IMR-90 (cell line): ENCODE data around the gene PIP4P1. TPM values are rescaled to one million over a fixed set of nuclear protein-coding genes. Genes with fewer than 3 reads are reported as not detected.

Experiments
- ATAC-seq: fragments of 200-7000 bp; cut with Tn5 transposase; 2 replicates; pipeline ENCODE4 v1.9.1; 2020; ENCODE audit warnings: low read depth, mild to moderate bottlenecking, moderate library complexity
- BruUV-seq: library from RNA; stranded (reverse); fragments of 400-500 nt; replicated peaks from 2 replicates; lab custom pipeline; 2021; lab: Mats Ljungman, UMichigan
- CTCF ChIA-PET: fragments of 300-600 bp; formaldehyde crosslinking; extraction: SDS; loops from one replicate; lab custom pipeline; 2021; ENCODE audit warnings: antibody characterized with exemption; lab: Yijun Ruan, JAX
- POLR2A ChIA-PET: fragments of 300-600 bp; sonication (Branson Sonifier 250); formaldehyde crosslinking; loops from one replicate; lab custom pipeline; 2022; ENCODE audit warnings: antibody characterized with exemption; ENCODE audit not compliant: unreplicated experiment; lab: Charles Lee
- DNase-seq: peaks from one replicate; pipeline ENCODE4 v3.0.0; 2013
- H2AFZ ChIP-seq: replicated peaks from 2 replicates; pipeline ENCODE3; 2013; ENCODE audit warnings: low read length, mild to moderate bottlenecking; ENCODE audit not compliant: poor library complexity
- H2AK5ac ChIP-seq: 2 replicates; pipeline ENCODE4 v1.6.1; 2013; ENCODE audit warnings: low read depth, low read length, inconsistent platforms
- H2AK9ac ChIP-seq: replicated peaks from 2 replicates; pipeline ENCODE3; 2013; ENCODE audit warnings: mild to moderate bottlenecking, low read depth, low read length, moderate library complexity; ENCODE audit not compliant: poor library complexity
- H2BK120ac ChIP-seq: 2 replicates; pipeline ENCODE4 v1.6.1; 2013; ENCODE audit warnings: low read depth, low read length, inconsistent platforms
- H2BK15ac ChIP-seq: 3 replicates; pipeline ENCODE4 v1.6.1; 2013; ENCODE audit warnings: low read depth, low read length, inconsistent platforms
- H2BK20ac ChIP-seq: 2 replicates; pipeline ENCODE4 v1.6.1; 2013; ENCODE audit warnings: low read depth, mild to moderate bottlenecking, inconsistent platforms, low read length, moderate library complexity
- H2BK5ac ChIP-seq: 2 replicates; pipeline ENCODE4 v1.6.1; 2013; ENCODE audit warnings: mild to moderate bottlenecking, low read depth, low read length, inconsistent platforms; ENCODE audit not compliant: poor library complexity, severe bottlenecking
- H3K14ac ChIP-seq: replicated peaks from 2 replicates; pipeline ENCODE4 v1.6.1; 2013; ENCODE audit warnings: low read depth, low read length, inconsistent platforms
- H3K18ac ChIP-seq: 2 replicates; pipeline ENCODE4 v1.6.1; 2013; ENCODE audit warnings: low read depth, low read length, control low read depth
- H3K23ac ChIP-seq: 2 replicates; pipeline ENCODE4 v1.6.1; 2013; ENCODE audit warnings: low read depth, low read length, inconsistent platforms
- H3K27ac ChIP-seq: 2 replicates; pipeline ENCODE4 v1.5.1; 2013; ENCODE audit warnings: mild to moderate bottlenecking, control low read depth, low read length; ENCODE audit not compliant: insufficient read depth
- H3K27me3 ChIP-seq: 2 replicates; pipeline ENCODE4 v1.6.1; 2013; ENCODE audit warnings: low read length; ENCODE audit not compliant: control insufficient read depth, insufficient read depth
- H3K36me3 ChIP-seq: 2 replicates; pipeline ENCODE4 v1.6.1; 2013; ENCODE audit warnings: low read length, mixed read lengths; ENCODE audit not compliant: control insufficient read depth, insufficient read depth
- H3K4ac ChIP-seq: 2 replicates; pipeline ENCODE4 v1.6.1; 2013; ENCODE audit warnings: low read depth, low read length, inconsistent platforms
- H3K4me1 ChIP-seq: 2 replicates; pipeline ENCODE4 v1.6.1; 2013; ENCODE audit warnings: low read length, mixed read lengths; ENCODE audit not compliant: control insufficient read depth, insufficient read depth
- H3K4me2 ChIP-seq: 2 replicates; pipeline ENCODE4 v1.6.1; 2013; ENCODE audit warnings: low read depth, mild to moderate bottlenecking, control low read depth, low read length, moderate library complexity
- H3K4me3 ChIP-seq: 2 replicates; pipeline ENCODE4 v1.5.1; 2013; ENCODE audit warnings: low read depth, mild to moderate bottlenecking, control low read depth, low read length, moderate library complexity; ENCODE audit not compliant: insufficient read depth
- H3K56ac ChIP-seq: 2 replicates; pipeline ENCODE4 v1.6.1; 2013; ENCODE audit warnings: low read length, inconsistent platforms; ENCODE audit not compliant: insufficient read depth; ENCODE audit errors: extremely low read depth
- H3K79me1 ChIP-seq, 2 experiments: 2 replicates each; pipeline ENCODE4 v1.6.1; 2013; ENCODE audit warnings: low read length in 2 of 2, inconsistent platforms in 1 of 2, low read depth in 1 of 2
- H3K9ac ChIP-seq: 2 replicates; pipeline ENCODE4 v1.6.1; 2013; ENCODE audit warnings: low read depth, low read length, control low read depth
- H3K9me1 ChIP-seq: 2 replicates; pipeline ENCODE4 v1.6.1; 2013; ENCODE audit warnings: low read length, inconsistent platforms; ENCODE audit not compliant: insufficient read depth
- H3K9me3 ChIP-seq: 2 replicates; pipeline ENCODE4 v1.6.1; 2013; ENCODE audit warnings: low read length; ENCODE audit not compliant: control insufficient read depth, insufficient read depth
- H4K20me1 ChIP-seq: 2 replicates; pipeline ENCODE4 v1.6.1; 2013; ENCODE audit warnings: low read length, inconsistent platforms; ENCODE audit not compliant: insufficient read depth
- H4K5ac ChIP-seq: 2 replicates; pipeline ENCODE4 v1.6.1; 2013; ENCODE audit warnings: mild to moderate bottlenecking, low read depth, low read length, control low read depth
- H4K8ac ChIP-seq, 2 experiments: 2 replicates each; pipeline ENCODE4 v1.6.1; 2013; ENCODE audit warnings: low read depth in 2 of 2, low read length in 2 of 2, control low read depth in 1 of 2, inconsistent platforms in 1 of 2
- H4K91ac ChIP-seq: 2 replicates; pipeline ENCODE4 v1.6.1; 2013; ENCODE audit warnings: low read depth, low read length, inconsistent platforms; ENCODE audit not compliant: insufficient read depth
- BHLHE40 ChIP-seq: fragments of 150-350 bp; IDR thresholded peaks from 2 replicates; pipeline ENCODE4 v1.6.1; 2016; ENCODE audit warnings: mild to moderate bottlenecking, low read depth, low read length
- CEBPB ChIP-seq: IDR thresholded peaks from 2 replicates; pipeline ENCODE4 v1.6.1; 2012; ENCODE audit warnings: low read depth, low read length, improper control_type of control experiment
- MAFK ChIP-seq: IDR thresholded peaks from 2 replicates; pipeline ENCODE4 v1.6.1; 2012; ENCODE audit warnings: low read depth, low read length, improper control_type of control experiment
- MXI1 ChIP-seq: IDR thresholded peaks from 2 replicates; pipeline ENCODE4 v1.6.1; 2012; ENCODE audit warnings: low read depth, mild to moderate bottlenecking, low read length, moderate library complexity, borderline replicate concordance
- NFE2L2 ChIP-seq: fragments of 150-350 bp; IDR thresholded peaks from 2 replicates; pipeline ENCODE4 v1.6.1; 2016; ENCODE audit warnings: low read depth, mild to moderate bottlenecking, low read length
- POLR2A ChIP-seq: IDR thresholded peaks from 2 replicates; pipeline ENCODE4 v1.6.1; 2012; ENCODE audit warnings: mild to moderate bottlenecking, low read depth, low read length
- RCOR1 ChIP-seq: IDR thresholded peaks from 2 replicates; pipeline ENCODE4 v1.6.1; 2012; ENCODE audit warnings: mild to moderate bottlenecking, low read length, improper control_type of control experiment; ENCODE audit not compliant: insufficient replicate concordance
- SMC3 ChIP-seq: fragments of 150-350 bp; IDR thresholded peaks from 2 replicates; pipeline ENCODE4 v1.6.1; 2016; ENCODE audit warnings: low read depth, mild to moderate bottlenecking, antibody characterized with exemption, low read length, moderate library complexity
- WGBS, 2 experiments: methylation state at CpG; one replicate each; pipeline versions ENCODE4 v1.1.5 to v1.1.7; 2013; ENCODE audit warnings: missing lambda C conversion rate in 2 of 2; ENCODE audit not compliant: insufficient read length in 1 of 2; ENCODE audit errors: extremely low coverage in 2 of 2; 5-methylcytosine and 5-hydroxymethylcytosine counted together
- dilution Hi-C: fragments of 300-500 bp; cut with HindIII; formaldehyde crosslinking; loops from one replicate; pipeline ENCODE4 v1.14.3; 2018; ENCODE audit warnings: low sequenced_read_pairs; ENCODE audit not compliant: unreplicated experiment
- in situ Hi-C: fragments of 300-500 bp; cut with MboI; formaldehyde crosslinking; loops from 3 replicates; pipeline ENCODE4 v1.14.3; 2019; ENCODE audit warnings: low sequenced_read_pairs, inconsistent platforms, mixed read lengths
- intact Hi-C: fragments of 100-400 bp; cut with micrococcal nuclease; formaldehyde crosslinking; loops from 2 replicates; pipeline ENCODE4 v1.10.0; 2022
- polyA plus RNA-seq, 3 experiments: library from polyadenylated mRNA; depleted of rRNA; stranded (reverse); fragments of >200 nt; gene quantifications; 2 replicates each; pipeline ENCODE4 v1.2.3, GENCODE V29; 2012; ENCODE audit warnings: low replicate concordance in 1 of 3
- total RNA-seq: library from RNA; depleted of rRNA; stranded (reverse); fragments of >200 nt; gene quantifications from 2 replicates; pipeline ENCODE4 v1.2.3, GENCODE V29; 2012
- TF ChIP-seq, protein P1 (sequence below): fragments of 150-350 bp; IDR thresholded peaks from 2 replicates; pipeline ENCODE4 v1.6.1; 2017; ENCODE audit warnings: mild to moderate bottlenecking, antibody characterized with exemption, low read length, low read depth

PIP4P1 gene
- total and polyA plus RNA-seq, 2 of the 4 experiments (the other 2 are of a cell fraction) = 15.2 to 27.8 TPM

GRCh38 chr14:20438664-20439063 is 22.6 kb downstream of the PIP4P1 start:
- Histone ChIP-seq H2BK20ac (no peak overlapping the region), H3K27me3 (peaks cover 8% of the 10 kb centered on the region; the same call in 1 of the 2 replicates), H4K8ac (no peak overlapping the region), H3K23ac (no peak overlapping the region), H3K18ac (no peak overlapping the region), H2AK5ac (no peak overlapping the region), H2AK9ac (no peak overlapping the region), H3K79me1 (no peaks in the 10 kb centered on the region), H3K56ac (no peak overlapping the region), H3K4me3 (no peak overlapping the region), H4K20me1 (no peaks in the 10 kb centered on the region), H2BK15ac (no peak overlapping the region), H3K9me1 (no peaks in the 10 kb centered on the region), H2BK5ac (no peak overlapping the region), H3K9me3 (no peaks in the 10 kb centered on the region), H3K9ac (no peak overlapping the region), H3K27ac (no peak overlapping the region), H2BK120ac (no peak overlapping the region), H4K91ac (no peak overlapping the region), H4K5ac (no peak overlapping the region), H3K36me3 (no peaks in the 10 kb centered on the region), H3K4me2 (no peak overlapping the region), H3K4me1 (peaks cover 2% of the 10 kb centered on the region; the same call in 1 of the 2 replicates), H2AFZ (no peak overlapping the region), H3K14ac (no peak overlapping the region), H3K4ac (no peak overlapping the region)
- DNase-seq (no peak), ATAC-seq (no peak)
- no CpG with 5 or more reads among the region's 7 CpGs for WGBS, 2 experiments
- BruUV-seq = no TSS peak
- intact Hi-C loops (no loop called here), in situ Hi-C loops (no loop called here), dilution Hi-C loops (no loop called here)
- no peak for TF ChIP-seq MXI1
- TF ChIP-seq BHLHE40 = no peak
- TF ChIP-seq RCOR1 = no peak
- TF ChIP-seq SMC3 = no peak
- no peak for TF ChIP-seq MAFK
- TF ChIP-seq POLR2A = no peak
- TF ChIP-seq CEBPB = no peak
- no peak for TF ChIP-seq NFE2L2
- TF ChIP-seq, protein P1, sequence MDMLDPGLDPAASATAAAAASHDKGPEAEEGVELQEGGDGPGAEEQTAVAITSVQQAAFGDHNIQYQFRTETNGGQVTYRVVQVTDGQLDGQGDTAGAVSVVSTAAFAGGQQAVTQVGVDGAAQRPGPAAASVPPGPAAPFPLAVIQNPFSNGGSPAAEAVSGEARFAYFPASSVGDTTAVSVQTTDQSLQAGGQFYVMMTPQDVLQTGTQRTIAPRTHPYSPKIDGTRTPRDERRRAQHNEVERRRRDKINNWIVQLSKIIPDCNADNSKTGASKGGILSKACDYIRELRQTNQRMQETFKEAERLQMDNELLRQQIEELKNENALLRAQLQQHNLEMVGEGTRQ = no peak
- CTCF ChIA-PET = no interaction called here
- POLR2A ChIA-PET = no interaction called here
